ENCODE data around the gene FBXO21.

The FBXO21 gene

GRCh38 chr12:117190210-117190781 lies at the start of gene FBXO21:
FBXO21 (minus strand) TSS chr12:117190470; CDS start chr12:117190456, 14 bp downstream.
- H3K36me3 ChIP-seq (replicated peaks): no peaks in the 10 kb centered on the region
- no peak within 1 kb of the TSS for H3K27ac ChIP-seq
- no peaks in the 10 kb centered on the region for H3K27me3 ChIP-seq (replicated peaks)
- peak; percentile 69 for DNase-seq
- no peak for TF ChIP-seq CTCF (IDR thresholded peaks at IDR 0.05; ENCODE audit: low read depth, low read length, missing control alignments)
- in situ Hi-C loops (cut with HindIII; ENCODE audit: low pct_ligation_motif_present, low sequenced_read_pairs): no loop called here
- H3K4me3 ChIP-seq (ENCODE audit: low read depth, low read length): peak within 1 kb of the TSS; percentile 80

- Histone ChIP-seq H3K4me3 (ENCODE audit: low read depth, low read length) (no peak overlapping the region), H3K27me3 (replicated peaks) (no peaks in the 10 kb centered on the region), H3K27ac (no peak overlapping the region), H3K36me3 (replicated peaks) (no peaks in the 10 kb centered on the region)
- peak; percentile 81 for TF ChIP-seq CTCF (IDR thresholded peaks at IDR 0.05; ENCODE audit: low read depth, low read length, missing control alignments)
- in situ Hi-C loops (cut with HindIII; ENCODE audit: low pct_ligation_motif_present, low sequenced_read_pairs): loop anchor here (25.0 kb wide), 1 partner anchor 601 kb away; no protein-coding TSS in a partner anchor
- peak; percentile 55 for DNase-seq
These were observed 46.3 kb upstream of the FBXO21 start for GRCh38 chr12:117236456-117237001.

- Histone ChIP-seq H3K27me3 (replicated peaks) (no peaks in the 10 kb centered on the region), H3K36me3 (replicated peaks) (no peaks in the 10 kb centered on the region), H3K27ac (no peak overlapping the region), H3K4me3 (ENCODE audit: low read depth, low read length) (no peak overlapping the region)
- in situ Hi-C loops (cut with HindIII; ENCODE audit: low pct_ligation_motif_present, low sequenced_read_pairs): loop anchor here (25.0 kb wide), 1 partner anchor 602 kb away; no protein-coding TSS in a partner anchor
- no peak for TF ChIP-seq CTCF (IDR thresholded peaks at IDR 0.05; ENCODE audit: low read depth, low read length, missing control alignments)
- DNase-seq: no peak
These were observed 45.0 kb upstream of the FBXO21 start for GRCh38 chr12:117235261-117235660.

GRCh38 chr12:117234441-117234840 lies 44.2 kb upstream of the FBXO21 start:
- Histone ChIP-seq H3K36me3 (replicated peaks) (no peaks in the 10 kb centered on the region), H3K27me3 (replicated peaks) (no peaks in the 10 kb centered on the region), H3K4me3 (ENCODE audit: low read depth, low read length) (no peak overlapping the region), H3K27ac (no peak overlapping the region)
- in situ Hi-C loops (cut with HindIII; ENCODE audit: low pct_ligation_motif_present, low sequenced_read_pairs): loop anchor here (25.0 kb wide), 1 partner anchor 603 kb away; no protein-coding TSS in a partner anchor
- no peak for TF ChIP-seq CTCF (IDR thresholded peaks at IDR 0.05; ENCODE audit: low read depth, low read length, missing control alignments)
- no peak for DNase-seq

- no peaks in the 10 kb centered on the region for H3K27me3 ChIP-seq (replicated peaks)
- H3K36me3 ChIP-seq (replicated peaks): no peaks in the 10 kb centered on the region
- DNase-seq: no peak
- no peak for TF ChIP-seq CTCF (IDR thresholded peaks at IDR 0.05; ENCODE audit: low read depth, low read length, missing control alignments)
- in situ Hi-C loops (cut with HindIII; ENCODE audit: low pct_ligation_motif_present, low sequenced_read_pairs): loop anchor here (25.0 kb wide), 1 partner anchor 606 kb away; no protein-coding TSS in a partner anchor
- H3K27ac ChIP-seq: no peak overlapping the region
- H3K4me3 ChIP-seq (ENCODE audit: low read depth, low read length): no peak overlapping the region
These were observed 41.5 kb upstream of the FBXO21 start for GRCh38 chr12:117231750-117232149.
